Measurements from ENCODE around the gene ACAP3. TPM values are rescaled to one million over a fixed set of nuclear protein-coding genes. Genes with fewer than 3 reads are reported as not detected.
A peak's percentile ranks its signal among the peaks of the same experiment; 100 is the strongest.

ACAP3 gene
- total RNA-seq, 1 donor from 2014 or later, result 34.0 TPM

DNA sequence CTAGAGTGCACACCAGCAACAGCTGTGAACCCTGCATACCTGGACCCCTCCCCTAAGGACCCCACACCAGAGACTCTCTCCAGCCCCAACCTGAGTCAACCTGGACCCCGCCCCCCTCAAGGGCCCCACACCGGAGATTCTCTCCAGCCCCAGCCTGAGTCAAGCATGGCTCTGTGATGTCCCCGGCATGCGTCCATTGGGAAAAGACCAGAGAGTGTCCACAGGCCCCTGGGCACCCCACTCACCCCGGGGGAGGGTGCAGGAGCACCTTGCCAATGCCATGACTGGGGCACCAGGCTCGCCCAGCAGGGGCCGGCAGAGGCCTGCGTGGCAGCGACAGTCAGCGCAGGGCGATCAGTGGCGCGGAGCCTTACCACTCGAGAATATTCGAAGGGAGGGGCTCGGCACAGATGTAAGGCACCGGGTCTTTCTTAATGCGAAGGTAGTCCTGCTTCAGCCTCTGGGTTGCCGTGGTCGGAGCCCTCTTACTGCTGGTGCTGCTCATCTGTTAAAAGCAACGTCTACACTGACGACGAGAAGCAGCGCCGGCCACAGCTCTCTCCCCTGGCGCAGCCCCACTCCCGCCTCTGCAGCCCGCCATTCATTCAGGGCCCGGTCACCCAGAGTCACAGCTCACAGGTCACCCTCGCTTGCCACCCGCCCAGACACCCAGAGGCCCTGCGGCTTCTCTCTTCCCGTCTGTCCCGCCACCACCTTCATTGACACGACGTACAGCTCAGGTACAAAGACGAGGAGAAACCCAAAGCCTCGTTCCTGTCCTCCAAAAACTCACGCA lies 40.0 kb downstream of the ACAP3 start:
- no peak for FAIRE-seq
- H3K27me3 ChIP-seq (ENCODE audit: control insufficient read depth, insufficient read depth, low read length), result no peaks in the 10 kb centered on the region
- TF ChIP-seq, protein P1, sequence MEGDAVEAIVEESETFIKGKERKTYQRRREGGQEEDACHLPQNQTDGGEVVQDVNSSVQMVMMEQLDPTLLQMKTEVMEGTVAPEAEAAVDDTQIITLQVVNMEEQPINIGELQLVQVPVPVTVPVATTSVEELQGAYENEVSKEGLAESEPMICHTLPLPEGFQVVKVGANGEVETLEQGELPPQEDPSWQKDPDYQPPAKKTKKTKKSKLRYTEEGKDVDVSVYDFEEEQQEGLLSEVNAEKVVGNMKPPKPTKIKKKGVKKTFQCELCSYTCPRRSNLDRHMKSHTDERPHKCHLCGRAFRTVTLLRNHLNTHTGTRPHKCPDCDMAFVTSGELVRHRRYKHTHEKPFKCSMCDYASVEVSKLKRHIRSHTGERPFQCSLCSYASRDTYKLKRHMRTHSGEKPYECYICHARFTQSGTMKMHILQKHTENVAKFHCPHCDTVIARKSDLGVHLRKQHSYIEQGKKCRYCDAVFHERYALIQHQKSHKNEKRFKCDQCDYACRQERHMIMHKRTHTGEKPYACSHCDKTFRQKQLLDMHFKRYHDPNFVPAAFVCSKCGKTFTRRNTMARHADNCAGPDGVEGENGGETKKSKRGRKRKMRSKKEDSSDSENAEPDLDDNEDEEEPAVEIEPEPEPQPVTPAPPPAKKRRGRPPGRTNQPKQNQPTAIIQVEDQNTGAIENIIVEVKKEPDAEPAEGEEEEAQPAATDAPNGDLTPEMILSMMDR (IDR thresholded peaks at IDR 0.05; ENCODE audit: insufficient read depth, low read length, severe bottlenecking), result no peak
- H3K36me3 ChIP-seq (ENCODE audit: control insufficient read depth, insufficient read depth, low read length), result peaks cover 24% of the 10 kb centered on the region
- no peak for DNase-seq (ENCODE audit: low read depth)
- H3K4me3 ChIP-seq (ENCODE audit: low read depth, low read length), result no peak overlapping the region

DNA sequence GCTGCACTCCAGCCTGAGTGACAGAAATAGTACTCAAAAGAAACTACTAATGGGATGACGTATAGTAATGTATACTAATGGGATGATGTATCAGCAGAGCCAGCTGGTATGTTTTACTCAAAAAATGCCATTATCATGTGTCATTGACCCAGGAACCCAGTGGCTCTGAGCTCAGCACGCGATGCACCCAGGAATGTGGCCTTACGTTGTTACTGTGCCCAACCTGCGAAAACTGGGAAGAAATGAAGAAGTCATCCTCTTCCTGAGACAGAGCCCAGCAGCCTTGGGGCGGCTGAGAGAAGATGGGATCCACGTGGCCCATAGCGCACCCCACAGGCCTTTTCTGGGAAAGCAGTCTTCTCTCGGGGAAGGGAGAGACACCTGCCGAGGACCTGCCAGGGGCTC lies 42.9 kb downstream of the ACAP3 start:
- H3K36me3 ChIP-seq (ENCODE audit: control insufficient read depth, insufficient read depth, low read length), result peaks cover 31% of the 10 kb centered on the region
- no peak overlapping the region for H3K4me3 ChIP-seq (ENCODE audit: low read depth, low read length)
- H3K27me3 ChIP-seq (ENCODE audit: control insufficient read depth, insufficient read depth, low read length), result no peaks in the 10 kb centered on the region
- FAIRE-seq, result no peak
- TF ChIP-seq, protein P1 (IDR thresholded peaks at IDR 0.05; ENCODE audit: insufficient read depth, low read length, severe bottlenecking), result peak; percentile 34
- peak; percentile 76 for DNase-seq (ENCODE audit: low read depth)

- Histone ChIP-seq H3K4me3 (ENCODE audit: low read depth, low read length) (no peak overlapping the region), H3K36me3 (ENCODE audit: control insufficient read depth, insufficient read depth, low read length) (peaks cover 35% of the 10 kb centered on the region), H3K27me3 (ENCODE audit: control insufficient read depth, insufficient read depth, low read length) (no peaks in the 10 kb centered on the region)
- FAIRE-seq (no peak), DNase-seq (ENCODE audit: low read depth) (no peak)
- TF ChIP-seq, protein P1 (IDR thresholded peaks at IDR 0.05; ENCODE audit: insufficient read depth, low read length, severe bottlenecking), result no peak
These were observed 43.7 kb downstream of the ACAP3 start for GRCh38 chr1:1264026-1264425.

DNA sequence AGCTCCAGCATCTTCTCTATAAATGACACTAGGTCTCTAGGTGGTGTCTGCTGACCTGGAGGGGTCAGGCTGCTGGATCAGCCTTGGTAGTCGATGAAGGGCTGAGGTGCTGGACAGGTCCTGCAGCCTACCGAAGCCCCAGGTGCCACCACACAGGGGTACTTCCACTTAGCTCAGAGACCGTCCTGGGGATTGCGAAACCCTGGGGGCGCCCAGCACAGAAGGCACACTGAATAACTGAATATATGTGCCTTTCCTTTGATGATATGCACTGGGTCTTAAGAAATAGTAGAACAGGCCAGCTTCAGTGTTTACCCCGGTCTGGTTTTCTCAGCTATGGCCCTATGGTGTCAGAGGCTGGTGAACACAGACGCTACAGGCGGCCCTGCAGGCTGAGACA lies 45.0 kb downstream of the ACAP3 start:
- H3K36me3 ChIP-seq (ENCODE audit: control insufficient read depth, insufficient read depth, low read length), result peaks cover 29% of the 10 kb centered on the region
- H3K4me3 ChIP-seq (ENCODE audit: low read depth, low read length), result no peak overlapping the region
- TF ChIP-seq, protein P1 (IDR thresholded peaks at IDR 0.05; ENCODE audit: insufficient read depth, low read length, severe bottlenecking), result no peak
- FAIRE-seq (no peak), DNase-seq (ENCODE audit: low read depth) (no peak)
- H3K27me3 ChIP-seq (ENCODE audit: control insufficient read depth, insufficient read depth, low read length), result no peaks in the 10 kb centered on the region

DNA sequence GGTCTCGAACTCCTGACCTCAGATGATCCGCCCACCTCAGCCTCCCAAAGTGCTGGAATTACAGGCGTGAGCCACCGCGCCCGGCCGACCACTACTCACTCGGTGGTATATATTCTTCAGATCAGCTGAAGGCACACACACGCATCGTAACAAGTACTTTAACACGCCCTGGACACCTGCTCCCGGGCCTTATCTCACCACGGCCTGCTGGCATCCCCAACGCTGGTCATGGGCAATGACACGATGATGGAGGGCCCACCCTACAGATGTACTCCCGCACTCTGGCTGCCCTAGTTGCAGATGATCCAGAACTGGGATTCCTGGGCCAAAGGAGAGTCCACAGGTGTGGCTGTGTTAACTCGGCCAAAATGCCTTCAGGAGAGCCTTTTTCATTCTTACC lies 45.7 kb downstream of the ACAP3 start:
- peaks cover 25% of the 10 kb centered on the region for H3K36me3 ChIP-seq (ENCODE audit: control insufficient read depth, insufficient read depth, low read length)
- no peak for FAIRE-seq

More for the DNA sequence above, 45.7 kb downstream of the ACAP3 start:
- TF ChIP-seq, protein P1 (IDR thresholded peaks at IDR 0.05; ENCODE audit: insufficient read depth, low read length, severe bottlenecking), result no peak
- H3K27me3 ChIP-seq (ENCODE audit: control insufficient read depth, insufficient read depth, low read length), result no peaks in the 10 kb centered on the region
- DNase-seq (ENCODE audit: low read depth), result no peak
- H3K4me3 ChIP-seq (ENCODE audit: low read depth, low read length), result no peak overlapping the region
